Endothelial cell of umbilical vein (primary cell): ENCODE measurements around the gene ATN1. TPM values are rescaled to one million over a fixed set of nuclear protein-coding genes. Genes with fewer than 3 reads are reported as not detected.
"Not testable (repeated sequence)": the region's sequence is repeated elsewhere in the genome, so short reads cannot be mapped to it uniquely, and the experiment has no call there.

Experiments used
- BruUV-seq: library from RNA; stranded (reverse); fragments of 400-500 nt; replicated peaks from 2 replicates; lab custom pipeline; 2021; lab: Mats Ljungman, UMichigan
- CTCF ChIA-PET: fragments of 300-600, 350-600 bp; sonication (Branson Sonifier 250); formaldehyde crosslinking; loops from one replicate; lab custom pipeline; 2021; ENCODE audit warnings: antibody characterized with exemption, inconsistent platforms; lab: Charles Lee
- POLR2A ChIA-PET: fragments of 300-600, 350-600 bp; sonication (Branson Sonifier 250); formaldehyde crosslinking; loops from one replicate; lab custom pipeline; 2021; ENCODE audit warnings: antibody characterized with exemption, inconsistent platforms; lab: Charles Lee
- DNase-seq: peaks from one replicate; pipeline ENCODE4 v3.0.0-alpha.2; 2011; ENCODE audit warnings: low read depth, low spot score
- FAIRE-seq: peaks from 2 replicates; lab custom pipeline; 2011; peaks lifted over from hg19 to GRCh38; lab: Jason Lieb, UNC
- H2AFZ ChIP-seq: 2 replicates; pipeline ENCODE4 v1.6.0; 2012; ENCODE audit warnings: low read depth, low read length, control low read depth, inconsistent platforms
- H3K27ac ChIP-seq: 2 replicates; pipeline ENCODE4 v1.5.1; 2011; ENCODE audit warnings: low read depth, mild to moderate bottlenecking, control low read depth, low read length, moderate library complexity; ENCODE audit not compliant: insufficient read depth
- H3K27me3 ChIP-seq, 2 experiments: 2 replicates each; pipeline versions ENCODE4 v1.6.0 to v1.6.1; 2011; ENCODE audit warnings: low read length in 2 of 2, mixed read lengths in 1 of 2; ENCODE audit not compliant: control insufficient read depth in 2 of 2, insufficient read depth in 2 of 2
- H3K36me3 ChIP-seq, 2 experiments: 2 replicates in 1 of 2; 3 replicates in 1 of 2; pipeline ENCODE4 v1.5.1; 2011; ENCODE audit warnings: low read length in 2 of 2, mild to moderate bottlenecking in 1 of 2, moderate library complexity in 1 of 2; ENCODE audit not compliant: control insufficient read depth in 2 of 2, insufficient read depth in 2 of 2; ENCODE audit errors: extremely low read depth in 1 of 2
- H3K4me1 ChIP-seq: 3 replicates; pipeline ENCODE4 v1.5.1; 2011; ENCODE audit warnings: mild to moderate bottlenecking, low read length; ENCODE audit not compliant: control insufficient read depth, insufficient read depth; ENCODE audit errors: extremely low read depth
- H3K4me2 ChIP-seq: 2 replicates; pipeline ENCODE4 v1.6.1; 2011; ENCODE audit warnings: low read length, control low read depth, mixed read lengths; ENCODE audit not compliant: insufficient read depth
- H3K4me3 ChIP-seq, 3 experiments: fragments of 200-600 bp in 1 of 3; sonication (generic), shearing (Covaris generic) in 1 of 3; replicated peaks in 1 of 3; 2 replicates each; pipeline ENCODE4 v1.5.1; 2011 to 2016; ENCODE audit warnings: control low read depth in 3 of 3, low read length in 3 of 3, mild to moderate bottlenecking in 2 of 3, inconsistent platforms in 1 of 3, low read depth in 1 of 3, moderate library complexity in 1 of 3; ENCODE audit not compliant: insufficient read depth in 1 of 3
- H3K79me2 ChIP-seq: 2 replicates; pipeline ENCODE4 v1.6.0; 2012; ENCODE audit warnings: low read length, inconsistent platforms; ENCODE audit not compliant: control insufficient read depth, insufficient read depth
- H3K9ac ChIP-seq: replicated peaks from 2 replicates; pipeline ENCODE3; 2011; ENCODE audit warnings: low read length, control low read depth; ENCODE audit not compliant: insufficient read depth; ENCODE audit errors: extremely low read depth
- H3K9me1 ChIP-seq: replicated peaks from 3 replicates; pipeline ENCODE4 v1.6.0; 2011; ENCODE audit warnings: mild to moderate bottlenecking, low read length; ENCODE audit not compliant: control insufficient read depth, insufficient read depth; ENCODE audit errors: extremely low read depth
- H3K9me3 ChIP-seq: replicated peaks from 2 replicates; pipeline ENCODE4 v1.5.1; 2012; ENCODE audit warnings: low read length, inconsistent platforms; ENCODE audit not compliant: control insufficient read depth, insufficient read depth
- H4K20me1 ChIP-seq: replicated peaks from 2 replicates; pipeline ENCODE3; 2011; ENCODE audit warnings: mild to moderate bottlenecking, low read length; ENCODE audit not compliant: control insufficient read depth, insufficient read depth; ENCODE audit errors: extremely low read depth
- CTCF ChIP-seq, 2 donors: IDR thresholded peaks; 1 replicate in 1 of 2; 2 replicates in 1 of 2; pipeline ENCODE4 v1.5.1; 2011; ENCODE audit warnings: low read length in 2 of 2, mild to moderate bottlenecking in 2 of 2, moderate library complexity in 2 of 2, control low read depth in 1 of 2, inconsistent platforms in 1 of 2, low read depth in 1 of 2; ENCODE audit not compliant: insufficient read depth in 1 of 2; ENCODE audit errors: extremely low read depth in 1 of 2
- EZH2 ChIP-seq: IDR thresholded peaks from 2 replicates; pipeline ENCODE4 v1.6.1; 2012; ENCODE audit warnings: borderline replicate concordance, low read depth, mild to moderate bottlenecking, moderate library complexity, low read length, inconsistent platforms; ENCODE audit not compliant: severe bottlenecking
- FOS ChIP-seq: IDR thresholded peaks from 2 replicates; pipeline ENCODE4 v1.6.1; 2011; ENCODE audit warnings: mild to moderate bottlenecking, low read length, moderate library complexity, borderline replicate concordance; ENCODE audit not compliant: insufficient read depth
- GATA2 ChIP-seq: IDR thresholded peaks from 2 replicates; pipeline ENCODE4 v1.7.0; 2011; ENCODE audit warnings: low read depth, mild to moderate bottlenecking, moderate library complexity, mixed read lengths, low read length; ENCODE audit not compliant: insufficient read length, insufficient read depth
- JUN ChIP-seq: IDR thresholded peaks from 2 replicates; pipeline ENCODE4 v1.6.1; 2011; ENCODE audit warnings: borderline replicate concordance, low read depth; ENCODE audit not compliant: insufficient read length, insufficient read depth
- MAX ChIP-seq: IDR thresholded peaks from 2 replicates; pipeline ENCODE4 v1.6.1; 2011; ENCODE audit not compliant: insufficient read depth, insufficient read length
- MYC ChIP-seq: IDR thresholded peaks from one replicate; pipeline ENCODE4 v1.6.1; 2011; ENCODE audit warnings: mild to moderate bottlenecking, low read depth, low read length
- POLR2A ChIP-seq: IDR thresholded peaks from 2 replicates; pipeline ENCODE4 v1.6.1; 2012; ENCODE audit warnings: low read depth, mild to moderate bottlenecking, control low read depth, low read length
- POLR2AphosphoS5 ChIP-seq: IDR thresholded peaks from 2 replicates; pipeline ENCODE4 v1.6.1; 2012; ENCODE audit warnings: low read depth, mild to moderate bottlenecking, control low read depth, low read length, moderate library complexity; ENCODE audit not compliant: insufficient read depth
- dilution Hi-C: fragments of 300-500 bp; cut with MboI; formaldehyde crosslinking; loops from one replicate; pipeline ENCODE4 v1.15.0; 2019; ENCODE audit warnings: low sequenced_read_pairs; ENCODE audit not compliant: extremely low pct_ligation_motif_present
- intact Hi-C: fragments of 100-400 bp; cut with micrococcal nuclease; formaldehyde crosslinking; loops from one replicate; pipeline ENCODE4 v1.10.0; 2022
- polyA plus RNA-seq, 4 experiments: library from polyadenylated mRNA; depleted of rRNA in 3 of 4; stranded (reverse) in 3 of 4; unstranded in 1 of 4; fragments of >200 nt; gene quantifications; 2 replicates each; pipeline versions ENCODE4 v1.2.1 to v1.2.3, GENCODE V29; 2011 to 2012; ENCODE audit warnings: missing spikeins in 1 of 4
- total RNA-seq: library from RNA; stranded (reverse); gene quantifications from 2 replicates; pipeline ENCODE4 v1.2.3, GENCODE V29; 2021

Gene ATN1
- total and polyA plus RNA-seq, 2 donors (not counting 3 experiments of a cell fraction or from before 2014, with no cell fraction given), result 46.4 to 117 TPM

- BruUV-seq, result no TSS peak
- H3K4me1 ChIP-seq, result peaks cover 10% of the 10 kb centered on the region
- no peaks in the 10 kb centered on the region for H3K36me3 ChIP-seq
- peak overlapping the region; percentile 36 to 67 (median 46) for H3K4me3 ChIP-seq
- no peak for TF ChIP-seq EZH2
- TF ChIP-seq POLR2AphosphoS5, result no peak
- TF ChIP-seq MYC, result no peak
- TF ChIP-seq CTCF (IDR thresholded peaks at IDR 0.05; ENCODE audit: extremely low read depth in 1 of 2, insufficient read depth in 1 of 2, low read depth in 1 of 2, low read length in 2 of 2), result no peak
- TF ChIP-seq FOS, result no peak
- no peak for TF ChIP-seq MAX
- TF ChIP-seq POLR2A, result no peak
- TF ChIP-seq JUN, result no peak
- TF ChIP-seq GATA2, result no peak
- peak overlapping the region; percentile 94 for H3K4me2 ChIP-seq
- H3K9ac ChIP-seq, result peak overlapping the region; percentile 83
- H2AFZ ChIP-seq, result peak overlapping the region; percentile 91
- no peak for DNase-seq
- H3K9me3 ChIP-seq, result no peaks in the 10 kb centered on the region
- H3K27me3 ChIP-seq, result no peaks in the 10 kb centered on the region
- peak overlapping the region; percentile 72 for H3K27ac ChIP-seq
- H3K79me2 ChIP-seq, result no peaks in the 10 kb centered on the region
- dilution Hi-C loops (no loop called here), intact Hi-C loops (loop anchor here (1.0 kb wide), 3 partner anchors 13 to 33 kb away; partner anchors contain the start of genes LRRC23 and SPSB2)
- H3K9me1 ChIP-seq, result no peaks in the 10 kb centered on the region
- no peaks in the 10 kb centered on the region for H4K20me1 ChIP-seq
- FAIRE-seq, result no peak
- ChIA-PET CTCF (interaction anchor here (0.7 to 2.4 kb wide), 27 partner anchors 8 to 338 kb away, joined by 3 to 74 read pairs (median 4); partner anchors contain the start of genes PTMS, SPSB2 and USP5), POLR2A (interaction anchor here (0.7 to 2.2 kb wide), 6 partner anchors 10 to 52 kb away, joined by 3 to 22 read pairs (median 6); partner anchors contain the start of genes C12orf57, RNU7-1, SPSB2 and TPI1)
These were observed 36.1 kb upstream of the ATN1 start for GRCh38 chr12:6891646-6892001.

GRCh38 chr12:6892683-6893082 lies 35.1 kb upstream of the ATN1 start:
- H3K9ac ChIP-seq, intact Hi-C loops, H3K27me3 ChIP-seq, BruUV-seq, H3K36me3 ChIP-seq, H3K4me3 ChIP-seq, H3K9me3 ChIP-seq, H3K27ac ChIP-seq, H3K4me2 ChIP-seq, H3K79me2 ChIP-seq, H3K9me1 ChIP-seq, H3K4me1 ChIP-seq, dilution Hi-C loops, H2AFZ ChIP-seq, H4K20me1 ChIP-seq, FAIRE-seq, DNase-seq, POLR2A ChIA-PET: not testable (repeated sequence)
- CTCF ChIA-PET, result interaction anchor here (1.0 to 2.4 kb wide), 4 partner anchors 13 to 20 kb away, joined by 3 to 74 read pairs (median 8); partner anchors contain the start of gene SPSB2
